ENCODE measurements around the gene CDS1.

DNA sequence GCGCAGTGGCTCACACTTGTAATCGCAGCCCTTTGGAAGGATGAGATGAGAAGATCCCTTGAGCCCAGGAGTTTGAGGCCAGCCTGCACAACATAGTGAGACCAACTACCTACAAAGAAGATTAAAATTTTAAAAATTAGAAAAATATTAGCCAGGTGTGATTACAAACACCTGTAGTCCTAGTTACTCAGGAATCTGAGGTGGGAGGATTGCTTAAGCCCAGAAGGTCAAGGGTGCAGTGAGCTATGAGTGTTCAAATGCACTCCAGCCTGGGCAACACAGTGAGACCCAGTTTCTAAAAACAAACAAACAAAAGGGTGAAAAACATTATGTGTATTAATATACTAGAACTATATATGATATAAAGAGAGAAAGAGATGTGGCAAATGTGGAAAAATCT lies 47.0 kb upstream of the CDS1 start:
- TF ChIP-seq, protein P1, sequence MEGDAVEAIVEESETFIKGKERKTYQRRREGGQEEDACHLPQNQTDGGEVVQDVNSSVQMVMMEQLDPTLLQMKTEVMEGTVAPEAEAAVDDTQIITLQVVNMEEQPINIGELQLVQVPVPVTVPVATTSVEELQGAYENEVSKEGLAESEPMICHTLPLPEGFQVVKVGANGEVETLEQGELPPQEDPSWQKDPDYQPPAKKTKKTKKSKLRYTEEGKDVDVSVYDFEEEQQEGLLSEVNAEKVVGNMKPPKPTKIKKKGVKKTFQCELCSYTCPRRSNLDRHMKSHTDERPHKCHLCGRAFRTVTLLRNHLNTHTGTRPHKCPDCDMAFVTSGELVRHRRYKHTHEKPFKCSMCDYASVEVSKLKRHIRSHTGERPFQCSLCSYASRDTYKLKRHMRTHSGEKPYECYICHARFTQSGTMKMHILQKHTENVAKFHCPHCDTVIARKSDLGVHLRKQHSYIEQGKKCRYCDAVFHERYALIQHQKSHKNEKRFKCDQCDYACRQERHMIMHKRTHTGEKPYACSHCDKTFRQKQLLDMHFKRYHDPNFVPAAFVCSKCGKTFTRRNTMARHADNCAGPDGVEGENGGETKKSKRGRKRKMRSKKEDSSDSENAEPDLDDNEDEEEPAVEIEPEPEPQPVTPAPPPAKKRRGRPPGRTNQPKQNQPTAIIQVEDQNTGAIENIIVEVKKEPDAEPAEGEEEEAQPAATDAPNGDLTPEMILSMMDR (IDR thresholded peaks at IDR 0.05 in 8 of 11, conservative IDR thresholded peaks at IDR 0.05 in 3 of 11): no peak
- TF ChIP-seq POLR2AphosphoS5 (IDR thresholded peaks at IDR 0.05): no peak
- no peak for TF ChIP-seq POLR2A (IDR thresholded peaks at IDR 0.05)

Data from spleen (tissue), 7 donors.